HG03196 (cell line): Measurements from ENCODE around the gene OR6C2.
"Not testable (repeated sequence)": the region's sequence is repeated elsewhere in the genome, so short reads cannot be mapped to it uniquely, and the experiment has no call there.

ENCODE experiments used
- ATAC-seq: cut with Tn5 transposase; IDR thresholded peaks from one replicate; pipeline ENCODE4 v1.9.1; 2021; ENCODE audit not compliant: unreplicated experiment

The OR6C2 gene

DNA sequence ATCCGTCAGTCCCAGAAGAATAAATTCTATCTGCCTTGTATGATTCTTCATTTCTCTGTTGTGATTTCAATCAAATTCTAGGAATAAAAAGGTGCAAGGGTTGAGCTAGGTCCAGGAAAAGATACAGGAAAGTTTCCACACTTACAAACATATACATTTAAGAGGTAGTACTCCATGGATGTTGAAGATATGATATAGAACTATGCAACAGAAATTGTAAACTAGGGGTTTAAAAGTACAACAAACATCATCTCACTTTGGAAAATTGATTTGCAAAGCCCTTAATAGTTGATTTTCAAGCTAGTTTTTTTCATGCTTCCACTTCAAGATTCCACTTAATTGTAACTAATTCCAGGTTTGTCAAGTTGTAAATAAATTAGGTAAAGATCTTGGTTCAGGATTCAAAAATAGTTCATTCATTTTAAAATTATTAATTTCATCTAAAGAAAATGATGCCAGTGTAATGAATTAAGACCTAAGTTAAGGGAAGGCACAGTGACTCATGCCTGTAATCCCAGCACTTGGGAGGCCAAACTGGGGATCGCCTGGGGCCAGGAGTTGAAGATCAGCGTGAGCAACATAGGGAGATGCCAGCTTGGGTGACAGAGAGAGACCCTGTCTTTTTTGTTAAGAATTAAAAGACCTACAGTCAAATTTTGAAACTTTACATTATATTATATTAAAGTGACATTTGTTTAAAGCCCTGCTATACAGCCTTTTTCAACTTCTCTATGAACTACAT is 26.4 kb downstream of the OR6C2 start, which contains the start of gene OR6C70:
TSS of gene OR6C70 (minus strand) at position 51 of the 742 bp plus-strand sequence. CDS start at position 51, 0 bp downstream.
- ATAC-seq, result no peak

- no peak for ATAC-seq
Observed at GRCh38 chr12:55472264-55472663, 28.4 kb downstream of the OR6C2 start.

GRCh38 chr12:55479136-55479535 is 35.3 kb downstream of the OR6C2 start:
- ATAC-seq, result not testable (repeated sequence)

GRCh38 chr12:55484284-55484683 is 40.4 kb downstream of the OR6C2 start:
- not testable (repeated sequence) for ATAC-seq

DNA sequence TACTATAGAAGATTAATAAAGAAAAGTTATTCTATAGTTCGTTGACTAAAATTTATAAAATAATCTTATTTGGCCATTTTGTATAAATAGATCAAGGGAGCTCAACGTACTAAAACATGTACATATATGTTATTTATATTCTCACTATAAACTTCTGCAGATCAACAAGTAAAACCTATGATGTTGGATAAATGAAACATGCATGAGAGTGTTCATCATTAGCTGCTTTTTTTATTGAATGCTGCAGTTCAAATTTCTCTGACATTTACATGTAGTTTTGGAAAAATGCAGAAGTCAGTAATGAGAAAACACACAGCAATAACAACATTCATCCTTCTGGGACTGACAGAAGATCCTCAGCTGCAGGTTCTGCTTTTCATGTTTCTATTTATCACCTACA is 48.2 kb downstream of the OR6C2 start, which contains the start of gene OR6C68:
TSS of gene OR6C68 (plus strand) at position 301 of the 400 bp plus-strand sequence. CDS start at position 301, 0 bp downstream.
- no peak for ATAC-seq

DNA sequence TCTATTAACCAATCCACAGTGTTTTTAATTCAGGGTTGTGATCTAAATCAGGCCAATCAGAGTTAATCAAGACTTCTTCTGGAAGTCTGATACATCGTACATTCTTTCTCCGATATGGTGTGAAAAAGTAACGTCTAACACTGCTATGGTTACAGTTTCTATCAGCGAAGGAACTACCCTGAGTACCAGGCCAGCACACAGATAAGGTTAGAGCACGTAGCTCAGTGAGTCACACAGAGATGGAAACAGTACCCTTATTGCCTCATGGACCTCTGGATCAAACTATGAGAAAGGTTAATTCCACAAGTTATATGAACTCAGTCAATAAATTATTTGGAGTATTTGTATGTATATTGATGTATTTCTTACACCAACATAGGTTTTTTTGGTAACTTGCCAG is 51.6 kb downstream of the OR6C2 start:
- ATAC-seq, result no peak

DNA sequence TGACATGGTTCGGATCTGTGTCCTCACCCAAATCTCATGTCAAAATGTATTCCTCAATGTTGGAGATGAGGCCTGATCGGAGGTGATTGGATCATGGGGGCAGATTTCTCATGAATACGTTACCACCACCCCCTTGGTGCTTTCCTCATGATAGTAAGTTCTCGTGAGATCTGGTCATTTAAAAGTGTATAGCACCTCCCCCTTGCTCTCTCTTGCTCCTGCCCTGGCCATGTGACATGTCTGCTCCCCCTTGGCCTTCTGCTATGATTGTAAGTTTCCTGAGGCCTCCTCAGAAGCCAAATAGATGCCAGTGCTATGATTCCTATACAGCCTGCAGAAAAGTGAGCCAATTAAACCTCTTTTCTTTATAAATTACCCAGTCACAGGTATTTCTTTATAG is 55.4 kb downstream of the OR6C2 start:
- ATAC-seq, result no peak

- no peak for ATAC-seq
Observed at GRCh38 chr12:55499810-55500252, 56.0 kb downstream of the OR6C2 start.

- ATAC-seq, result no peak
Observed at GRCh38 chr12:55501601-55502000, 57.7 kb downstream of the OR6C2 start.
